Astrocyte (in vitro differentiated cells and primary cell): ENCODE measurements around the gene PIM2. TPM values are rescaled to one million over a fixed set of nuclear protein-coding genes. Genes with fewer than 3 reads are reported as not detected.

Experiments used
- DNase-seq: peaks from one replicate; pipeline ENCODE4 v3.0.0-alpha.2; 2010; ENCODE audit warnings: low read depth
- FAIRE-seq: peaks from 2 replicates; lab custom pipeline; 2011; peaks lifted over from hg19 to GRCh38; lab: Jason Lieb, UNC
- H2AFZ ChIP-seq: 2 replicates; pipeline ENCODE4 v1.6.0; 2012; ENCODE audit warnings: low read depth, low read length, inconsistent platforms
- H3K27ac ChIP-seq: 2 replicates; pipeline ENCODE4 v1.5.1; 2011; ENCODE audit warnings: low read depth, low read length, inconsistent platforms
- H3K27me3 ChIP-seq: 2 replicates; pipeline ENCODE4 v1.6.0; 2011; ENCODE audit warnings: low read length, inconsistent platforms; ENCODE audit not compliant: insufficient read depth
- H3K36me3 ChIP-seq: 2 replicates; pipeline ENCODE4 v1.5.1; 2011; ENCODE audit warnings: low read length, inconsistent platforms; ENCODE audit not compliant: insufficient read depth
- H3K4me1 ChIP-seq: 2 replicates; pipeline ENCODE4 v1.5.1; 2011; ENCODE audit warnings: low read length, inconsistent platforms; ENCODE audit not compliant: insufficient read depth
- H3K4me2 ChIP-seq: 2 replicates; pipeline ENCODE4 v1.6.0; 2012; ENCODE audit warnings: low read length, inconsistent platforms
- H3K4me3 ChIP-seq: 2 replicates; pipeline ENCODE4 v1.5.1; 2011; ENCODE audit warnings: low read depth, mild to moderate bottlenecking, low read length, inconsistent platforms; ENCODE audit not compliant: insufficient read depth
- H3K79me2 ChIP-seq: 2 replicates; pipeline ENCODE4 v1.6.0; 2012; ENCODE audit warnings: mild to moderate bottlenecking, low read length, inconsistent platforms; ENCODE audit not compliant: insufficient read depth
- H3K9ac ChIP-seq: 2 replicates; pipeline ENCODE4 v1.6.0; 2012; ENCODE audit warnings: mild to moderate bottlenecking, low read length, inconsistent platforms
- H3K9me3 ChIP-seq: 2 replicates; pipeline ENCODE4 v1.5.1; 2012; ENCODE audit warnings: low read depth, mild to moderate bottlenecking, low read length, inconsistent platforms; ENCODE audit not compliant: insufficient read depth
- H4K20me1 ChIP-seq: 2 replicates; pipeline ENCODE4 v1.6.0; 2012; ENCODE audit warnings: low read length, inconsistent platforms; ENCODE audit not compliant: insufficient read depth
- H3K27ac Mint-ChIP-seq: one replicate; pipeline ENCODE4 v1.8.0; 2021; ENCODE audit warnings: mild to moderate bottlenecking, mixed read lengths; ENCODE audit not compliant: unreplicated experiment
- H3K27me3 Mint-ChIP-seq: one replicate; pipeline ENCODE4 v1.8.0; 2021; ENCODE audit warnings: low read depth, mixed read lengths; ENCODE audit not compliant: unreplicated experiment
- H3K36me3 Mint-ChIP-seq: one replicate; pipeline ENCODE4 v1.8.0; 2021; ENCODE audit warnings: low read depth, mixed read lengths; ENCODE audit not compliant: unreplicated experiment
- H3K4me1 Mint-ChIP-seq: one replicate; pipeline ENCODE4 v1.8.0; 2021; ENCODE audit warnings: low read depth, mixed read lengths; ENCODE audit not compliant: unreplicated experiment
- H3K4me3 Mint-ChIP-seq: one replicate; pipeline ENCODE4 v1.8.0; 2021; ENCODE audit warnings: mild to moderate bottlenecking, moderate library complexity, mixed read lengths; ENCODE audit not compliant: unreplicated experiment
- H3K9me3 Mint-ChIP-seq: one replicate; pipeline ENCODE4 v1.8.0; 2021; ENCODE audit warnings: mild to moderate bottlenecking, mixed read lengths; ENCODE audit not compliant: unreplicated experiment
- EZH2 ChIP-seq: IDR thresholded peaks from 2 replicates; pipeline ENCODE4 v1.6.1; 2012; ENCODE audit warnings: mild to moderate bottlenecking, low read length, inconsistent platforms; ENCODE audit not compliant: insufficient read depth
- total RNA-seq: library from RNA; stranded (reverse); gene quantifications from 2 replicates; pipeline ENCODE4 v1.2.1, GENCODE V29; 2021
- TF ChIP-seq, protein P1 (sequence below): IDR thresholded peaks from 2 replicates; pipeline ENCODE4 v1.5.1; 2011; ENCODE audit warnings: low read depth, mild to moderate bottlenecking, inconsistent platforms, low read length, moderate library complexity; ENCODE audit not compliant: insufficient read depth

Gene PIM2
- total RNA-seq, 1 donor from 2014 or later, result 13.4 TPM

- Histone ChIP-seq H3K4me1 (peaks cover 12% of the 10 kb centered on the region), H3K9ac (no peak overlapping the region), H4K20me1 (peaks cover 44% of the 10 kb centered on the region), H3K79me2 (peaks cover 26% of the 10 kb centered on the region), H3K4me2 (no peak overlapping the region), H3K36me3 (peaks cover 10% of the 10 kb centered on the region), H3K27me3 (no peaks in the 10 kb centered on the region), H3K27ac (no peak overlapping the region), H3K9me3 (no peaks in the 10 kb centered on the region), H3K4me3 (no peak overlapping the region), H2AFZ (no peak overlapping the region)
- no peak for TF ChIP-seq EZH2
- TF ChIP-seq, protein P1, sequence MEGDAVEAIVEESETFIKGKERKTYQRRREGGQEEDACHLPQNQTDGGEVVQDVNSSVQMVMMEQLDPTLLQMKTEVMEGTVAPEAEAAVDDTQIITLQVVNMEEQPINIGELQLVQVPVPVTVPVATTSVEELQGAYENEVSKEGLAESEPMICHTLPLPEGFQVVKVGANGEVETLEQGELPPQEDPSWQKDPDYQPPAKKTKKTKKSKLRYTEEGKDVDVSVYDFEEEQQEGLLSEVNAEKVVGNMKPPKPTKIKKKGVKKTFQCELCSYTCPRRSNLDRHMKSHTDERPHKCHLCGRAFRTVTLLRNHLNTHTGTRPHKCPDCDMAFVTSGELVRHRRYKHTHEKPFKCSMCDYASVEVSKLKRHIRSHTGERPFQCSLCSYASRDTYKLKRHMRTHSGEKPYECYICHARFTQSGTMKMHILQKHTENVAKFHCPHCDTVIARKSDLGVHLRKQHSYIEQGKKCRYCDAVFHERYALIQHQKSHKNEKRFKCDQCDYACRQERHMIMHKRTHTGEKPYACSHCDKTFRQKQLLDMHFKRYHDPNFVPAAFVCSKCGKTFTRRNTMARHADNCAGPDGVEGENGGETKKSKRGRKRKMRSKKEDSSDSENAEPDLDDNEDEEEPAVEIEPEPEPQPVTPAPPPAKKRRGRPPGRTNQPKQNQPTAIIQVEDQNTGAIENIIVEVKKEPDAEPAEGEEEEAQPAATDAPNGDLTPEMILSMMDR, result no peak
- H3K4me1 Mint-ChIP-seq, result peaks cover 4% of the 10 kb centered on the region
- no peaks in the 10 kb centered on the region for H3K36me3 Mint-ChIP-seq
- FAIRE-seq (no peak), DNase-seq (no peak)
- no peaks in the 10 kb centered on the region for H3K27me3 Mint-ChIP-seq
- H3K4me3 Mint-ChIP-seq, result no peak overlapping the region
- H3K27ac Mint-ChIP-seq, result no peak overlapping the region
- no peaks in the 10 kb centered on the region for H3K9me3 Mint-ChIP-seq
Measured at GRCh38 chrX:48935301-48935670, 16.5 kb upstream of the PIM2 start.

DNA sequence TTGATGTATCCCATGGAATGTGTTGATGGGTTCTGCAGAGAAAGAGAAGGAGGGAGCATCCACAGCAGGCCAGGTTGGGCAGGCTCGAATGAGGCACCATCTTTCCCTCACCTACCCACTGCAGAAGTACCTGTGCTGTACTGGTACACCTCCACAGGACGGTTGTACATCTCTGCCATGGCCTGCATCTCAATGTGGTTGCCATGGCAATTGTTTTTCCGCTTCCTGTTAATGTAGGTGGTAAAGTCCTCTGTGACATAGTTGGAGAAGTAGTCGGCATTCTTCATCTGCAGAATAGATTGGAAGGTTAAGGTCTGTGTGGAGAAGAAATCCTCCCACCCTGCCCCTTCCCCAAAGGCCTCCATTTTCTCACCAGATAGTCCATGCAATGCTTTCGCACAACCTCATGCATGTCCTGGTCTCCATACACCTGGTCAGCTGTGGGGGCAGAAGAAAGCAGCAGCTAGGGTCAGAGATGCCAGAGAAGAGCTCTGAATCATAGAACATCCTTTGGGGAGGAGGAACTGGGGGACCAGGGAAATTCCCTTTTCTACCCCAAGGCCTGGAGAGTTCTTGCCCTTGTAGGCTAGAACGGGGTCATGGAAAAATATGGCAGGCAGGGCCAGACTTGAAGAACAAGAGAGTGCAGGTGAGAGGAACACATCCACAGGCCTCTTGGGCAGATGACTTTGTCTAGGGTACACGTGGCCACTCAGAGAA is 15.9 kb upstream of the PIM2 start:
- Mint-ChIP-seq H3K27ac (no peak overlapping the region), H3K27me3 (no peaks in the 10 kb centered on the region), H3K9me3 (no peaks in the 10 kb centered on the region), H3K4me3 (no peak overlapping the region), H3K4me1 (peaks cover 4% of the 10 kb centered on the region), H3K36me3 (no peaks in the 10 kb centered on the region)
- Histone ChIP-seq H3K27ac (no peak overlapping the region), H2AFZ (no peak overlapping the region), H3K4me2 (no peak overlapping the region), H4K20me1 (peaks cover 39% of the 10 kb centered on the region), H3K4me3 (no peak overlapping the region), H3K27me3 (no peaks in the 10 kb centered on the region), H3K9ac (no peak overlapping the region), H3K79me2 (peaks cover 21% of the 10 kb centered on the region), H3K36me3 (peaks cover 10% of the 10 kb centered on the region), H3K4me1 (peaks cover 12% of the 10 kb centered on the region), H3K9me3 (no peaks in the 10 kb centered on the region)
- FAIRE-seq, result peak; percentile 72
- no peak for TF ChIP-seq EZH2
- TF ChIP-seq, protein P1, result no peak
- no peak for DNase-seq

DNA sequence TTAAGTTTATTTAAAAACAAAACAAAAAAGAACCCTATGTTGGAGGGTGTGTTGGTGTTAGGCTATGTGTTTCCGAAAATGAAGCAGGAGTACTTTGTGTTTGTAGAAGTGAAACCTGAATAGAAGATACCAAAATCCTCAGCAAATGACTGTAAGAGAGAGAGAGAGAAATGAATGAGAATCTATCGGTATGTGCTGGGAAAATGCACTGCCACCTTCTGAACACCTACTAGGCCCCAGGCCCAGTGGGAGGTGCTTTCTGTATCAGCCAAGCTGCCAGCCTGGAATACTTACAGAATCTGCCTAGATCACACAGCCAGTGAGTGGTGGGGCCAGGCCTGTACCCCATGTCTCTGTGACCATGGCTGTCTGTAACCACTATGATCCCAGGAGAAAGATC is 14.9 kb upstream of the PIM2 start:
- H3K4me2 ChIP-seq, result no peak overlapping the region
- H3K27me3 Mint-ChIP-seq, result no peaks in the 10 kb centered on the region
- H3K27me3 ChIP-seq, result no peaks in the 10 kb centered on the region
- H3K27ac ChIP-seq, result no peak overlapping the region
- H3K4me1 Mint-ChIP-seq, result peaks cover 4% of the 10 kb centered on the region
- no peaks in the 10 kb centered on the region for H3K36me3 Mint-ChIP-seq
- peaks cover 12% of the 10 kb centered on the region for H3K4me1 ChIP-seq
- FAIRE-seq (no peak), DNase-seq (no peak)
- H3K79me2 ChIP-seq, result peaks cover 11% of the 10 kb centered on the region
- no peak overlapping the region for H3K4me3 Mint-ChIP-seq
- H4K20me1 ChIP-seq, result peaks cover 29% of the 10 kb centered on the region
- TF ChIP-seq EZH2, result no peak
- TF ChIP-seq, protein P1, result no peak
- H3K9me3 ChIP-seq, result no peaks in the 10 kb centered on the region
- H3K9ac ChIP-seq, result no peak overlapping the region
- no peak overlapping the region for H2AFZ ChIP-seq
- H3K36me3 ChIP-seq, result peaks cover 10% of the 10 kb centered on the region
- no peaks in the 10 kb centered on the region for H3K9me3 Mint-ChIP-seq
- no peak overlapping the region for H3K4me3 ChIP-seq
- H3K27ac Mint-ChIP-seq, result no peak overlapping the region
